ENCODE results near the gene TMEM171. TPM values are rescaled to one million over a fixed set of nuclear protein-coding genes. Genes with fewer than 3 reads are reported as not detected.

Gene TMEM171
- total and polyA plus RNA-seq, 9 of the 15 experiments (the other 6 are each of a cell fraction or from before 2014, with no cell fraction given): 0.08 TPM; not detected in 8

DNA sequence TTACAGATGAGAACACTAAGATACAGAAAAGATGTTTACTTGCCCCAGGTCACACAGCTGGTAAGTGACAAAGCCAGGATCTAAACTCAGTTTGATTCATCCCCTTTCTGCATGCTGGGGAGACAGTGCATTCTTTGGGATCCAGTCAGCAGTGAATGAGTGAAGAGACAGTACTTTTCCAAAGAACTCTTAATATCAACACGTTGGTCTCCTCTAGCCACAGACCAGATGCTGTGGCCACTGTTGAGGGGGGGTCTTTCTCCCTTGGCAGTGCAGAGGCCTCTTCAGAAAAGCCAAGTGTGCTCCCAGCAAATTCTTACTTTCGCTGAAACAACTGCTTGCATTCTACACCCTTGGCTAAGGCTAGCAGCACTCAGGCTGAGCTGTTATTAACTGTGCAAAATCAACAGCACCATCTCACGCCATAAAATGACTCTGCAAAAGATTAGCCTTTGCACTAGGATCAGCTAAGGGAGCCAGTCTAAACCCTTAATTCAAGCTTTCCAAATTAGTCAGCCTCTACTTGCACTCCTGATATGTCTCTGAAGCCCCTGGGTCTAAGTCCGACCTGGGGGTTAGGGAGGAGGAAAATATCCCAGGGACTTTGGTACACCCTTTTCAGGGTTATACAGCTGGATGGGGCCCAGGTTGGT lies 4.8 kb upstream of the TMEM171 start:
- DNase-seq (ENCODE audit: extremely low read depth in 1 of 4, low spot score in 3 of 4): no peak
- no peaks in the 10 kb centered on the region for H3K9me3 ChIP-seq (replicated peaks; ENCODE audit: control insufficient read depth, insufficient read depth, low read depth, low read length)
- WGBS (ENCODE audit: insufficient coverage, low coverage, missing lambda C conversion rate): 0% methylated on average over 4 of the region's 4 CpGs
- in situ Hi-C loops (cut with MboI) (no loop called here), intact Hi-C loops (cut with micrococcal nuclease) (no loop called here)
- no TSS peak for BruUV-seq (replicated peaks)
- no peak overlapping the region; the same call in 1 of the 2 replicates for H3K4me2 ChIP-seq (ENCODE audit: insufficient read depth, low read length)
- no peak overlapping the region for H3K9ac ChIP-seq (ENCODE audit: insufficient read depth in 1 of 2, low read depth in 2 of 2, low read length in 2 of 2)
- POLR2A ChIA-PET: interaction anchor here (0.7 to 2.5 kb wide), 5 partner anchors 14 to 21 kb away, joined by 3 to 7 read pairs (median 3); no protein-coding TSS in a partner anchor
- CTCF ChIA-PET (ENCODE audit: low intra/inter-chr PET ratio): no interaction called here
- H3K9me1 ChIP-seq (ENCODE audit: control insufficient read depth, insufficient read depth, low read length): no peaks in the 10 kb centered on the region
- FAIRE-seq: peak; percentile 23
- peaks cover 0 to 11% of the 10 kb centered on the region in 2 experiments; a peak in 1 of 5 replicates for H3K4me1 ChIP-seq (replicated peaks in 1 of 2; ENCODE audit: control insufficient read depth in 2 of 2, insufficient read depth in 2 of 2, low read length in 2 of 2)
- peak; percentile 72 for ATAC-seq
- no peak overlapping the region for H3K4me3 ChIP-seq
- no peaks in the 10 kb centered on the region for H3K79me2 ChIP-seq (ENCODE audit: control insufficient read depth, insufficient read depth, low read length)
- H2AFZ ChIP-seq (ENCODE audit: low read depth, low read length): no peak overlapping the region
- peaks cover 15 to 36% of the 10 kb centered on the region in 2 experiments; a peak in 3 of 5 replicates for H3K27me3 ChIP-seq (ENCODE audit: control insufficient read depth in 2 of 2, insufficient read depth in 2 of 2, low read length in 2 of 2)
- H3K27ac ChIP-seq (ENCODE audit: extremely low read depth, low read depth, low read length): no peak overlapping the region
- H3K36me3 ChIP-seq (ENCODE audit: control insufficient read depth, insufficient read depth, low read length): no peaks in the 10 kb centered on the region
- H4K20me1 ChIP-seq (replicated peaks; ENCODE audit: control insufficient read depth, insufficient read depth, low read length): no peaks in the 10 kb centered on the region
- TF ChIP-seq, protein P1, sequence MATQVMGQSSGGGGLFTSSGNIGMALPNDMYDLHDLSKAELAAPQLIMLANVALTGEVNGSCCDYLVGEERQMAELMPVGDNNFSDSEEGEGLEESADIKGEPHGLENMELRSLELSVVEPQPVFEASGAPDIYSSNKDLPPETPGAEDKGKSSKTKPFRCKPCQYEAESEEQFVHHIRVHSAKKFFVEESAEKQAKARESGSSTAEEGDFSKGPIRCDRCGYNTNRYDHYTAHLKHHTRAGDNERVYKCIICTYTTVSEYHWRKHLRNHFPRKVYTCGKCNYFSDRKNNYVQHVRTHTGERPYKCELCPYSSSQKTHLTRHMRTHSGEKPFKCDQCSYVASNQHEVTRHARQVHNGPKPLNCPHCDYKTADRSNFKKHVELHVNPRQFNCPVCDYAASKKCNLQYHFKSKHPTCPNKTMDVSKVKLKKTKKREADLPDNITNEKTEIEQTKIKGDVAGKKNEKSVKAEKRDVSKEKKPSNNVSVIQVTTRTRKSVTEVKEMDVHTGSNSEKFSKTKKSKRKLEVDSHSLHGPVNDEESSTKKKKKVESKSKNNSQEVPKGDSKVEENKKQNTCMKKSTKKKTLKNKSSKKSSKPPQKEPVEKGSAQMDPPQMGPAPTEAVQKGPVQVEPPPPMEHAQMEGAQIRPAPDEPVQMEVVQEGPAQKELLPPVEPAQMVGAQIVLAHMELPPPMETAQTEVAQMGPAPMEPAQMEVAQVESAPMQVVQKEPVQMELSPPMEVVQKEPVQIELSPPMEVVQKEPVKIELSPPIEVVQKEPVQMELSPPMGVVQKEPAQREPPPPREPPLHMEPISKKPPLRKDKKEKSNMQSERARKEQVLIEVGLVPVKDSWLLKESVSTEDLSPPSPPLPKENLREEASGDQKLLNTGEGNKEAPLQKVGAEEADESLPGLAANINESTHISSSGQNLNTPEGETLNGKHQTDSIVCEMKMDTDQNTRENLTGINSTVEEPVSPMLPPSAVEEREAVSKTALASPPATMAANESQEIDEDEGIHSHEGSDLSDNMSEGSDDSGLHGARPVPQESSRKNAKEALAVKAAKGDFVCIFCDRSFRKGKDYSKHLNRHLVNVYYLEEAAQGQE (IDR thresholded peaks at IDR 0.05; ENCODE audit: borderline replicate concordance): peak; percentile 8; the same call in 1 of the 2 replicates
- TF ChIP-seq, protein P1 (CRISPR knock-in tag; IDR thresholded peaks at IDR 0.05; ENCODE audit: low read depth): no peak
- TF ChIP-seq, protein P2, sequence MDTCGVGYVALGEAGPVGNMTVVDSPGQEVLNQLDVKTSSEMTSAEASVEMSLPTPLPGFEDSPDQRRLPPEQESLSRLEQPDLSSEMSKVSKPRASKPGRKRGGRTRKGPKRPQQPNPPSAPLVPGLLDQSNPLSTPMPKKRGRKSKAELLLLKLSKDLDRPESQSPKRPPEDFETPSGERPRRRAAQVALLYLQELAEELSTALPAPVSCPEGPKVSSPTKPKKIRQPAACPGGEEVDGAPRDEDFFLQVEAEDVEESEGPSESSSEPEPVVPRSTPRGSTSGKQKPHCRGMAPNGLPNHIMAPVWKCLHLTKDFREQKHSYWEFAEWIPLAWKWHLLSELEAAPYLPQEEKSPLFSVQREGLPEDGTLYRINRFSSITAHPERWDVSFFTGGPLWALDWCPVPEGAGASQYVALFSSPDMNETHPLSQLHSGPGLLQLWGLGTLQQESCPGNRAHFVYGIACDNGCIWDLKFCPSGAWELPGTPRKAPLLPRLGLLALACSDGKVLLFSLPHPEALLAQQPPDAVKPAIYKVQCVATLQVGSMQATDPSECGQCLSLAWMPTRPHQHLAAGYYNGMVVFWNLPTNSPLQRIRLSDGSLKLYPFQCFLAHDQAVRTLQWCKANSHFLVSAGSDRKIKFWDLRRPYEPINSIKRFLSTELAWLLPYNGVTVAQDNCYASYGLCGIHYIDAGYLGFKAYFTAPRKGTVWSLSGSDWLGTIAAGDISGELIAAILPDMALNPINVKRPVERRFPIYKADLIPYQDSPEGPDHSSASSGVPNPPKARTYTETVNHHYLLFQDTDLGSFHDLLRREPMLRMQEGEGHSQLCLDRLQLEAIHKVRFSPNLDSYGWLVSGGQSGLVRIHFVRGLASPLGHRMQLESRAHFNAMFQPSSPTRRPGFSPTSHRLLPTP (IDR thresholded peaks at IDR 0.05; ENCODE audit: borderline replicate concordance, extremely low read depth, insufficient read length): no peak
- TF ChIP-seq, protein P3, sequence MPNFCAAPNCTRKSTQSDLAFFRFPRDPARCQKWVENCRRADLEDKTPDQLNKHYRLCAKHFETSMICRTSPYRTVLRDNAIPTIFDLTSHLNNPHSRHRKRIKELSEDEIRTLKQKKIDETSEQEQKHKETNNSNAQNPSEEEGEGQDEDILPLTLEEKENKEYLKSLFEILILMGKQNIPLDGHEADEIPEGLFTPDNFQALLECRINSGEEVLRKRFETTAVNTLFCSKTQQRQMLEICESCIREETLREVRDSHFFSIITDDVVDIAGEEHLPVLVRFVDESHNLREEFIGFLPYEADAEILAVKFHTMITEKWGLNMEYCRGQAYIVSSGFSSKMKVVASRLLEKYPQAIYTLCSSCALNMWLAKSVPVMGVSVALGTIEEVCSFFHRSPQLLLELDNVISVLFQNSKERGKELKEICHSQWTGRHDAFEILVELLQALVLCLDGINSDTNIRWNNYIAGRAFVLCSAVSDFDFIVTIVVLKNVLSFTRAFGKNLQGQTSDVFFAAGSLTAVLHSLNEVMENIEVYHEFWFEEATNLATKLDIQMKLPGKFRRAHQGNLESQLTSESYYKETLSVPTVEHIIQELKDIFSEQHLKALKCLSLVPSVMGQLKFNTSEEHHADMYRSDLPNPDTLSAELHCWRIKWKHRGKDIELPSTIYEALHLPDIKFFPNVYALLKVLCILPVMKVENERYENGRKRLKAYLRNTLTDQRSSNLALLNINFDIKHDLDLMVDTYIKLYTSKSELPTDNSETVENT (CRISPR knock-in tag; IDR thresholded peaks at IDR 0.05): no peak
- no peak for TF ChIP-seq ZNF133 (CRISPR knock-in tag; IDR thresholded peaks at IDR 0.05)
- TF ChIP-seq LEF1 (IDR thresholded peaks at IDR 0.05): no peak
